ENCODE data around the gene MRPL50. TPM values are rescaled to one million over a fixed set of nuclear protein-coding genes. Genes with fewer than 3 reads are reported as not detected.
"Not testable (repeated sequence)": the region's sequence is repeated elsewhere in the genome, so short reads cannot be mapped to it uniquely, and the experiment has no call there.

The MRPL50 gene
- total RNA-seq, 1 experiment from 2014 or later: 23.0 TPM

GRCh38 chr9:101400120-101400519, 1.7 kb upstream of the MRPL50 start:
- no peak for DNase-seq
- H3K4me3 ChIP-seq (ENCODE audit: insufficient read depth, low read depth, low read length): no peak overlapping the region
- H3K27me3 ChIP-seq (ENCODE audit: control insufficient read depth, insufficient read depth, low read length): no peaks in the 10 kb centered on the region
- peaks cover 12% of the 10 kb centered on the region for H3K36me3 ChIP-seq (replicated peaks; ENCODE audit: control insufficient read depth, insufficient read depth, low read length)

GRCh38 chr9:101399643-101399970, 1.2 kb upstream of the MRPL50 start:
- H3K36me3 ChIP-seq (replicated peaks; ENCODE audit: control insufficient read depth, insufficient read depth, low read length): peaks cover 12% of the 10 kb centered on the region

GRCh38 chr9:101398930-101399642, 668 bp upstream of the MRPL50 start:
- no peak for DNase-seq
- Histone ChIP-seq H3K27me3 (ENCODE audit: control insufficient read depth, insufficient read depth, low read length) (no peaks in the 10 kb centered on the region), H3K36me3 (replicated peaks; ENCODE audit: control insufficient read depth, insufficient read depth, low read length) (peaks cover 12% of the 10 kb centered on the region), H3K4me3 (ENCODE audit: insufficient read depth, low read depth, low read length) (peak overlapping the region; percentile 75)

More at GRCh38 chr9:101399643-101399970, 1.2 kb upstream of the MRPL50 start:
- no peak for DNase-seq
- H3K4me3 ChIP-seq (ENCODE audit: insufficient read depth, low read depth, low read length): peak overlapping the region; percentile 75
- no peaks in the 10 kb centered on the region for H3K27me3 ChIP-seq (ENCODE audit: control insufficient read depth, insufficient read depth, low read length)

GRCh38 chr9:101397746-101398067, 711 bp downstream of the MRPL50 start:
- Histone ChIP-seq H3K27me3 (ENCODE audit: control insufficient read depth, insufficient read depth, low read length) (no peaks in the 10 kb centered on the region), H3K4me3 (ENCODE audit: insufficient read depth, low read depth, low read length) (peak overlapping the region; percentile 61), H3K36me3 (replicated peaks; ENCODE audit: control insufficient read depth, insufficient read depth, low read length) (peaks cover 8% of the 10 kb centered on the region)
- no peak for DNase-seq

- Histone ChIP-seq H3K27me3 (ENCODE audit: control insufficient read depth, insufficient read depth, low read length) (no peaks in the 10 kb centered on the region), H3K4me3 (ENCODE audit: insufficient read depth, low read depth, low read length) (no peak overlapping the region), H3K36me3 (replicated peaks; ENCODE audit: control insufficient read depth, insufficient read depth, low read length) (peaks cover 3% of the 10 kb centered on the region)
- DNase-seq: no peak
Observed at GRCh38 chr9:101394687-101395086, 3.7 kb downstream of the MRPL50 start.

- H3K4me3 ChIP-seq (ENCODE audit: insufficient read depth, low read depth, low read length): no peak overlapping the region
- DNase-seq: no peak
- H3K36me3 ChIP-seq (replicated peaks; ENCODE audit: control insufficient read depth, insufficient read depth, low read length): peaks cover 3% of the 10 kb centered on the region
- no peaks in the 10 kb centered on the region for H3K27me3 ChIP-seq (ENCODE audit: control insufficient read depth, insufficient read depth, low read length)
Observed at GRCh38 chr9:101393135-101393534, 5.3 kb downstream of the MRPL50 start.

GRCh38 chr9:101388507-101388993, 9.9 kb downstream of the MRPL50 start:
- H3K36me3 ChIP-seq (replicated peaks; ENCODE audit: control insufficient read depth, insufficient read depth, low read length): peaks cover 1% of the 10 kb centered on the region
- no peaks in the 10 kb centered on the region for H3K27me3 ChIP-seq (ENCODE audit: control insufficient read depth, insufficient read depth, low read length)
- no peak overlapping the region for H3K4me3 ChIP-seq (ENCODE audit: insufficient read depth, low read depth, low read length)
- DNase-seq: no peak

GRCh38 chr9:101387871-101388506, 10.4 kb downstream of the MRPL50 start:
- peak; percentile 15 for DNase-seq
- Histone ChIP-seq H3K4me3 (ENCODE audit: insufficient read depth, low read depth, low read length) (no peak overlapping the region), H3K27me3 (ENCODE audit: control insufficient read depth, insufficient read depth, low read length) (no peaks in the 10 kb centered on the region), H3K36me3 (replicated peaks; ENCODE audit: control insufficient read depth, insufficient read depth, low read length) (peaks cover 1% of the 10 kb centered on the region)

GRCh38 chr9:101384873-101385536, 13.4 kb downstream of the MRPL50 start, which contains the start of gene BAAT:
Gene BAAT (minus strand): TSS chr9:101385006. CDS start chr9:101371404, 13,602 bp downstream.
- H3K27me3 ChIP-seq (ENCODE audit: control insufficient read depth, insufficient read depth, low read length); H3K36me3 ChIP-seq (replicated peaks; ENCODE audit: control insufficient read depth, insufficient read depth, low read length); H3K4me3 ChIP-seq (ENCODE audit: insufficient read depth, low read depth, low read length); DNase-seq: not testable (repeated sequence)

- Histone ChIP-seq H3K36me3 (replicated peaks; ENCODE audit: control insufficient read depth, insufficient read depth, low read length) (no peaks in the 10 kb centered on the region), H3K4me3 (ENCODE audit: insufficient read depth, low read depth, low read length) (no peak overlapping the region), H3K27me3 (ENCODE audit: control insufficient read depth, insufficient read depth, low read length) (no peaks in the 10 kb centered on the region)
- DNase-seq: no peak
Observed at GRCh38 chr9:101383361-101383760, 15.1 kb downstream of the MRPL50 start.

- no peaks in the 10 kb centered on the region for H3K36me3 ChIP-seq (replicated peaks; ENCODE audit: control insufficient read depth, insufficient read depth, low read length)
- no peak for DNase-seq
- H3K4me3 ChIP-seq (ENCODE audit: insufficient read depth, low read depth, low read length): no peak overlapping the region
- no peaks in the 10 kb centered on the region for H3K27me3 ChIP-seq (ENCODE audit: control insufficient read depth, insufficient read depth, low read length)
Observed at GRCh38 chr9:101381833-101382342, 16.5 kb downstream of the MRPL50 start.

- H3K4me3 ChIP-seq (ENCODE audit: insufficient read depth, low read depth, low read length): no peak overlapping the region
- no peaks in the 10 kb centered on the region for H3K36me3 ChIP-seq (replicated peaks; ENCODE audit: control insufficient read depth, insufficient read depth, low read length)
- H3K27me3 ChIP-seq (ENCODE audit: control insufficient read depth, insufficient read depth, low read length): no peaks in the 10 kb centered on the region
- DNase-seq: no peak
Observed at GRCh38 chr9:101381118-101381517, 17.3 kb downstream of the MRPL50 start.

GRCh38 chr9:101380295-101380694, 18.1 kb downstream of the MRPL50 start:
- Histone ChIP-seq H3K27me3 (ENCODE audit: control insufficient read depth, insufficient read depth, low read length) (no peaks in the 10 kb centered on the region), H3K36me3 (replicated peaks; ENCODE audit: control insufficient read depth, insufficient read depth, low read length) (no peaks in the 10 kb centered on the region), H3K4me3 (ENCODE audit: insufficient read depth, low read depth, low read length) (no peak overlapping the region)
- DNase-seq: no peak

- Histone ChIP-seq H3K27me3 (ENCODE audit: control insufficient read depth, insufficient read depth, low read length) (no peaks in the 10 kb centered on the region), H3K4me3 (ENCODE audit: insufficient read depth, low read depth, low read length) (no peak overlapping the region), H3K36me3 (replicated peaks; ENCODE audit: control insufficient read depth, insufficient read depth, low read length) (no peaks in the 10 kb centered on the region)
- no peak for DNase-seq
Observed at GRCh38 chr9:101376111-101376848, 22.1 kb downstream of the MRPL50 start.
